ENCODE results near the gene SCYGR4.
"Not testable (repeated sequence)": the region's sequence is repeated elsewhere in the genome, so short reads cannot be mapped to it uniquely, and the experiment has no call there.

Gene SCYGR4

DNA sequence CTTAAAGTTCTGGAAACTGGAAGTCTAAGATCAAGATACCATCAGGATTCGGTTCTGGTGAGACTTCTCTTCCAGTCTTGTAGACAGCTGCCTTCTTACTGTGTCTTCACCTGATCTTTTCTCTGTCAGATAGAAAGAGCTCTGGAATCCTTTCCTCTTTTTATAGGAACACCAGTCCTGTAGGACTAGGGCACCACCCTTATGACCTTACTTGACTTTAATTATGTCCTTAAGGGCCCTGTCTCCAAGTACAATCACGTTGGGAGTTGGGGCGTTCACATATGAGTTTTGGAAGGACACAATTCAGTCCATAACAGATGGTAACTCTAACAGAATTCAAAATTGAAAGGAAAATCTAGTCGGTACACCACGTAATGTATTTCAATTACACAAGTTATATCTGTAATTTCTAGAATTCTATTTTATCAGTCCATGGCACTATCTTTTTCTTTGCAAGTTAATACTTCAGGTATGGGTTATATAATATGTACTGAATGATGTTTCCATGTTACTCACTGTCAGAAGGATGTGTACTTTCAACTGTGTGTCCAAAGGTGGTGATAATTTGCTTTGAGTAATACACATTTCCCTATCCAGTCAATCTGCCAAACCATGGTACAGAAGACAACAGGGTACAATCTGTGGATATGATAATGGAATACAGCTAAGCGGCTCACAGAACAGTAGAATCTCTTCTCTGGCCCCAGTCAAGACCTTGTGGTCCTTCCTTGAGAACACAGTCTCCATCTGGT, 48.1 kb downstream of the SCYGR4 start:
- in situ Hi-C loops (cut with MboI; ENCODE audit: low sequenced_read_pairs): no loop called here

DNA sequence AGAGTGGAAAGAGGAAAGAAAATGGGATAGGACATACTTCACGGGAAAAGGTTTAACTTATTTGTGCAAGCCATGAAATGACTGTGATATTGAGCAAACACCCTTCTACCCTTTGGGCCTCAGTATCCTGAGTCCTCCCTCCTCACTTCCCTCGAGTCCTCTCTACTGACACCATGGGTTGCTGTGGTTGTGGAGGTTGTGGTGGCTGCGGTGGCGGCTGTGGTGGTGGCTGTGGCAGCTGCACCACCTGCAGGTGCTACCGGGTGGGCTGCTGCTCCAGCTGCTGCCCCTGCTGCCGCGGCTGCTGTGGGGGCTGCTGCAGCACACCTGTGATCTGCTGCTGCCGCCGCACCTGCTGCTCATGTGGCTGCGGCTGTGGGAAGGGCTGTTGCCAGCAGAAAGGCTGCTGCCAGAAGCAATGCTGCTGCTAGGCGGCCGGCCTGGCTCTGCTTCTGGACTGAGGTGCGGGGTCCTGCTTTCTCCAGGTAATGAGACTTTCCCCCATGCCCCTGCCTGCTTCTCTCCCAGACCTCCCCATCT, 49.4 kb downstream of the SCYGR4 start, which contains the start of gene SCYGR5:
SCYGR5 (plus strand) TSS at position 174 of the 540 bp plus-strand sequence; CDS start at position 174, 0 bp downstream.
- in situ Hi-C loops (cut with MboI; ENCODE audit: low sequenced_read_pairs): not testable (repeated sequence)

Data from HL-60/S4 treated with phorbol 12-myristate 13-acetate at 8.2 ng/mL for 4 days and 3 days (cell line).